MCF 10A (cell line): ENCODE data around the gene NAP1L5. TPM values are rescaled to one million over a fixed set of nuclear protein-coding genes. Genes with fewer than 3 reads are reported as not detected.

ENCODE experiments used
- BruUV-seq: library from RNA; stranded (reverse); fragments of 400-500 nt; replicated peaks from 2 replicates; lab custom pipeline; 2021; lab: Mats Ljungman, UMichigan
- CTCF ChIA-PET: fragments of 300-600 bp; sonication (Branson Sonifier 250); formaldehyde crosslinking; extraction: SDS; loops from one replicate; lab custom pipeline; 2021; ENCODE audit warnings: antibody characterized with exemption, inconsistent platforms; lab: Yijun Ruan, JAX
- POLR2A ChIA-PET: fragments of 300-600, 350-650 bp; sonication (Branson Sonifier 250); formaldehyde crosslinking; extraction: SDS; loops from one replicate; lab custom pipeline; 2020; ENCODE audit warnings: antibody characterized with exemption, inconsistent platforms; lab: Yijun Ruan, JAX
- DNase-seq: peaks from one replicate; pipeline ENCODE4 v3.0.0-alpha.2; 2018; ENCODE audit not compliant: unreplicated experiment
- H3K27ac Mint-ChIP-seq: one replicate; pipeline ENCODE4 v1.8.0; 2022; ENCODE audit warnings: mild to moderate bottlenecking, low read depth, mixed read lengths; ENCODE audit not compliant: unreplicated experiment
- H3K27me3 Mint-ChIP-seq: one replicate; pipeline ENCODE4 v1.8.0; 2022; ENCODE audit warnings: mixed read lengths; ENCODE audit not compliant: insufficient read depth, unreplicated experiment
- H3K36me3 Mint-ChIP-seq: one replicate; pipeline ENCODE4 v1.8.0; 2022; ENCODE audit warnings: mild to moderate bottlenecking, moderate library complexity, mixed read lengths; ENCODE audit not compliant: insufficient read depth, unreplicated experiment
- H3K4me1 Mint-ChIP-seq: one replicate; pipeline ENCODE4 v1.8.0; 2022; ENCODE audit warnings: mixed read lengths; ENCODE audit not compliant: insufficient read depth, unreplicated experiment
- H3K4me3 Mint-ChIP-seq: one replicate; pipeline ENCODE4 v1.8.0; 2022; ENCODE audit warnings: mild to moderate bottlenecking, moderate library complexity, mixed read lengths; ENCODE audit not compliant: unreplicated experiment
- H3K9me3 Mint-ChIP-seq: one replicate; pipeline ENCODE4 v1.8.0; 2022; ENCODE audit warnings: mixed read lengths; ENCODE audit not compliant: unreplicated experiment
- CTCF ChIP-seq: fragments of 200-600 bp; IDR thresholded peaks from one replicate; pipeline ENCODE4 v1.8.0; 2022; ENCODE audit warnings: antibody characterized with exemption, mild to moderate bottlenecking; ENCODE audit not compliant: unreplicated experiment
- intact Hi-C: fragments of 100-400 bp; cut with micrococcal nuclease; formaldehyde crosslinking; loops from 2 replicates; pipeline ENCODE4 v1.14.1; 2022
- total RNA-seq: library from RNA; stranded (reverse); gene quantifications from 2 replicates; pipeline ENCODE4 v1.2.3, GENCODE V29; 2022

The NAP1L5 gene
- total RNA-seq, 1 experiment from 2014 or later: 0.30 TPM

- H3K27ac Mint-ChIP-seq: peak overlapping the region; percentile 51
- no peak overlapping the region for H3K4me3 Mint-ChIP-seq
- ChIA-PET CTCF (no interaction called here), POLR2A (no interaction called here)
- H3K27me3 Mint-ChIP-seq: no peaks in the 10 kb centered on the region
- BruUV-seq: no TSS peak
- no peaks in the 10 kb centered on the region for H3K4me1 Mint-ChIP-seq
- no peaks in the 10 kb centered on the region for H3K9me3 Mint-ChIP-seq
- intact Hi-C loops: no loop called here
- DNase-seq: no peak
- H3K36me3 Mint-ChIP-seq: peaks cover 58% of the 10 kb centered on the region
- TF ChIP-seq CTCF: no peak
Observed at GRCh38 chr4:88693792-88694191, 3.8 kb downstream of the NAP1L5 start.

GRCh38 chr4:88690355-88690754, 7.3 kb downstream of the NAP1L5 start:
- no peaks in the 10 kb centered on the region for H3K27me3 Mint-ChIP-seq
- H3K9me3 Mint-ChIP-seq: no peaks in the 10 kb centered on the region
- no peak overlapping the region for H3K4me3 Mint-ChIP-seq
- peak; percentile 39 for DNase-seq
- no TSS peak for BruUV-seq
- no peak overlapping the region for H3K27ac Mint-ChIP-seq
- no peak for TF ChIP-seq CTCF
- no peaks in the 10 kb centered on the region for H3K4me1 Mint-ChIP-seq
- POLR2A ChIA-PET: no interaction called here
- intact Hi-C loops: no loop called here
- peaks cover 56% of the 10 kb centered on the region for H3K36me3 Mint-ChIP-seq
- CTCF ChIA-PET: interaction anchor here (1.2 to 1.7 kb wide), 3 partner anchors 13 to 366 kb away, joined by 3 to 7 read pairs (median 3); partner anchors contain the start of gene FAM13A

GRCh38 chr4:88681209-88681608, 16.4 kb downstream of the NAP1L5 start:
- no TSS peak for BruUV-seq
- H3K27me3 Mint-ChIP-seq: no peaks in the 10 kb centered on the region
- H3K4me3 Mint-ChIP-seq: no peak overlapping the region
- no peak for DNase-seq
- no peak for TF ChIP-seq CTCF
- no peak overlapping the region for H3K27ac Mint-ChIP-seq
- ChIA-PET CTCF (no interaction called here), POLR2A (no interaction called here)
- H3K4me1 Mint-ChIP-seq: no peaks in the 10 kb centered on the region
- intact Hi-C loops: no loop called here
- peaks cover 66% of the 10 kb centered on the region for H3K36me3 Mint-ChIP-seq
- no peaks in the 10 kb centered on the region for H3K9me3 Mint-ChIP-seq

GRCh38 chr4:88675543-88675942, 22.1 kb downstream of the NAP1L5 start:
- Mint-ChIP-seq H3K4me1 (no peaks in the 10 kb centered on the region), H3K27ac (no peak overlapping the region), H3K27me3 (no peaks in the 10 kb centered on the region), H3K4me3 (no peak overlapping the region), H3K36me3 (peaks cover 77% of the 10 kb centered on the region), H3K9me3 (no peaks in the 10 kb centered on the region)
- intact Hi-C loops: no loop called here
- no TSS peak for BruUV-seq
- TF ChIP-seq CTCF: no peak
- ChIA-PET POLR2A (interaction anchor here (0.5 to 1.3 kb wide), 3 partner anchors 12 to 84 kb away, joined by 3 to 4 read pairs (median 3); partner anchors contain the start of gene HERC3), CTCF (interaction anchor here (1.0 kb wide), 2 partner anchors 10 to 145 kb away, joined by 3 read pairs; no protein-coding TSS in a partner anchor)
- DNase-seq: no peak
